B cell (primary cell): ENCODE results near the gene AUTS2. TPM values are rescaled to one million over a fixed set of nuclear protein-coding genes. Genes with fewer than 3 reads are reported as not detected.

Source experiments
- ATAC-seq: fragments of 200-7000 bp; cut with Tn5 transposase; one replicate; pipeline ENCODE4 v1.10.0; 2021; ENCODE audit warnings: low read depth, mild to moderate bottlenecking, moderate number of reproducible peaks, moderate library complexity
- CTCF ChIA-PET: fragments of 350-600 bp; sonication (Branson Sonifier 250); formaldehyde crosslinking; loops from one replicate; lab custom pipeline; 2021; ENCODE audit warnings: antibody characterized with exemption, inconsistent platforms; lab: Charles Lee
- POLR2A ChIA-PET: fragments of 350-600 bp; sonication (Branson Sonifier 250); formaldehyde crosslinking; loops from one replicate; lab custom pipeline; 2021; ENCODE audit warnings: antibody characterized with exemption; lab: Charles Lee
- DNase-seq: peaks from one replicate; pipeline ENCODE4 v3.0.0; 2013
- H2AFZ ChIP-seq: 2 replicates; pipeline ENCODE4 v1.6.1; 2012; ENCODE audit warnings: mild to moderate bottlenecking, low read depth, low read length; ENCODE audit not compliant: insufficient read depth, poor library complexity, severe bottlenecking
- H3K27ac ChIP-seq, 2 donors: 1 replicate in 1 of 2; 2 replicates in 1 of 2; pipeline ENCODE4 v1.5.1; 2012 to 2013; ENCODE audit warnings: low read length in 2 of 2, mild to moderate bottlenecking in 2 of 2, moderate library complexity in 1 of 2
- H3K27me3 ChIP-seq, 4 experiments: fragments of 200-600 bp in 1 of 4; sonication (generic) in 1 of 4; replicated peaks in 1 of 4; 1 replicate in 2 of 4; 2 replicates in 2 of 4; pipeline versions ENCODE4 v1.6.1 to v1.7.0; 2013 to 2016; ENCODE audit warnings: low read length in 3 of 4, mild to moderate bottlenecking in 2 of 4, mixed read lengths in 1 of 4, moderate library complexity in 1 of 4; ENCODE audit not compliant: insufficient read depth in 4 of 4, control insufficient read depth in 3 of 4; ENCODE audit errors: control extremely low read depth in 1 of 4
- H3K36me3 ChIP-seq, 2 experiments: replicated peaks in 1 of 2; 1 replicate in 1 of 2; 2 replicates in 1 of 2; pipeline versions ENCODE4 v1.6.1 to v1.7.1; 2013; ENCODE audit warnings: low read length in 1 of 2; ENCODE audit not compliant: insufficient read depth in 2 of 2, control insufficient read depth in 1 of 2; ENCODE audit errors: control extremely low read depth in 1 of 2, extremely low read depth in 1 of 2
- H3K4me1 ChIP-seq, 2 donors: fragments of 200-600 bp in 1 of 2; sonication (generic) in 1 of 2; 1 replicate in 1 of 2; 2 replicates in 1 of 2; pipeline versions ENCODE4 v1.5.1 to v1.6.1; 2013 to 2017; ENCODE audit warnings: low read length in 2 of 2; ENCODE audit not compliant: control insufficient read depth in 2 of 2, insufficient read depth in 2 of 2
- H3K4me2 ChIP-seq: replicated peaks from 2 replicates; pipeline ENCODE3; 2012; ENCODE audit warnings: mild to moderate bottlenecking, low read depth, low read length; ENCODE audit not compliant: poor library complexity, severe bottlenecking
- H3K4me3 ChIP-seq, 5 experiments: fragments of 200-600 bp in 1 of 5; sonication (generic) in 1 of 5; 1 replicate in 3 of 5; 2 replicates in 2 of 5; pipeline versions ENCODE4 v1.5.1 to v1.7.0; 2011 to 2016; ENCODE audit warnings: low read length in 4 of 5, mild to moderate bottlenecking in 4 of 5, low read depth in 2 of 5, control low read depth in 1 of 5, moderate library complexity in 1 of 5; ENCODE audit not compliant: insufficient read depth in 1 of 5; ENCODE audit errors: control extremely low read depth in 1 of 5, extremely low read depth in 1 of 5
- H3K79me2 ChIP-seq: fragments of 200-600 bp; sonication (generic); one replicate; pipeline ENCODE4 v1.6.0; 2016; ENCODE audit warnings: low read length; ENCODE audit not compliant: control insufficient read depth, insufficient read depth
- H3K9ac ChIP-seq: fragments of 200-600 bp; sonication (generic); 2 replicates; pipeline ENCODE4 v1.6.1; 2017; ENCODE audit warnings: mild to moderate bottlenecking, low read length, moderate library complexity
- H3K9me3 ChIP-seq, 3 donors: one replicate each; pipeline versions ENCODE4 v1.6.1 to v1.7.1; 2013; ENCODE audit warnings: low read length in 2 of 3; ENCODE audit not compliant: control insufficient read depth in 2 of 3, insufficient read depth in 1 of 3; ENCODE audit errors: control extremely low read depth in 1 of 3
- H4K20me1 ChIP-seq: 2 replicates; pipeline ENCODE4 v1.6.0; 2012; ENCODE audit warnings: mild to moderate bottlenecking, low read length; ENCODE audit not compliant: insufficient read depth, control insufficient read depth, poor library complexity, severe bottlenecking
- H3K27ac Mint-ChIP-seq: one replicate; pipeline ENCODE4 v1.8.0; 2021; ENCODE audit warnings: mixed read lengths
- H3K27me3 Mint-ChIP-seq: one replicate; pipeline ENCODE4 v1.8.0; 2021; ENCODE audit warnings: mixed read lengths
- H3K4me1 Mint-ChIP-seq: one replicate; pipeline ENCODE4 v1.8.0; 2021; ENCODE audit warnings: mixed read lengths
- H3K4me3 Mint-ChIP-seq: one replicate; pipeline ENCODE4 v1.8.0; 2021; ENCODE audit warnings: mixed read lengths
- H3K9me3 Mint-ChIP-seq: one replicate; pipeline ENCODE4 v1.8.0; 2022; ENCODE audit warnings: mixed read lengths; ENCODE audit not compliant: insufficient read depth
- EZH2 ChIP-seq: IDR thresholded peaks from 2 replicates; pipeline ENCODE4 v1.6.1; 2012; ENCODE audit warnings: borderline replicate concordance, low read depth, mild to moderate bottlenecking, moderate library complexity, low read length; ENCODE audit not compliant: insufficient read depth, poor library complexity, severe bottlenecking
- WGBS: methylation state at CpG from one replicate; pipeline ENCODE4 v1.1.5; 2013; ENCODE audit warnings: missing lambda C conversion rate; ENCODE audit not compliant: insufficient coverage; 5-methylcytosine and 5-hydroxymethylcytosine counted together
- intact Hi-C: fragments of 100-400 bp; cut with micrococcal nuclease; formaldehyde crosslinking; loops from one replicate; pipeline ENCODE4 v1.10.0; 2022
- polyA plus RNA-seq: library from polyadenylated mRNA; depleted of rRNA; stranded (reverse); fragments of >200 nt; gene quantifications from 2 replicates; pipeline ENCODE4 v1.2.3, GENCODE V29; 2012
- total RNA-seq, 2 donors: library from RNA; stranded (reverse); fragments of 120-200 nt in 1 of 2; gene quantifications; 1 replicate in 1 of 2; 2 replicates in 1 of 2; pipeline versions ENCODE4 v1.2.3 to v1.2.4, GENCODE V29; 2013 to 2022
- TF ChIP-seq, protein P1 (sequence below): fragments of 200-600 bp; IDR thresholded peaks from one replicate; pipeline ENCODE4 v1.8.0; 2022; ENCODE audit warnings: antibody characterized with exemption, mild to moderate bottlenecking

AUTS2 gene
- total and polyA plus RNA-seq, 2 donors (not counting 1 experiment from before 2014, with no cell fraction given), result 22.3 to 35.0 TPM

DNA sequence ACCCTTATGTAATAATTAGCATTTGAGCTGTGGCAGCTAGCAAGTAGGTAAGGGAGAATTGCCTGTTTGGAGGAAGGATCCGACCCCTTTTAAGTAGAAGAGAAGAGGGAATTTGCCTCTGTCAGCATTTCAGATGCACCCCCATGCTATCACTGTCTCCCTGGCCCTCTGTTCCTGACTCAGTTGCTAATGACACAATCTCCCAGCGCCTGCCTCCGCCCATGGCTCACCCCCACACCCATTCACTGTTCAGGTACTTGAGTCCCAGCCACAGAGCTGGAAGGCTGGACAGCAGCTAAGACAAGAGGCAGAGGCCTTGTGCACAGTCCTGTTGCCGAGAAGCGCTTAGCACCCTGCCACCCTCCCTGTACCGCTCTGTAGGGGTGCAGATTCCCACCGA, 1021.4 kb downstream of the AUTS2 start:
- H3K27ac ChIP-seq, result no peak overlapping the region
- H4K20me1 ChIP-seq, result no peaks in the 10 kb centered on the region
- H3K36me3 ChIP-seq, result no peaks in the 10 kb centered on the region
- peaks cover 0 to 4% of the 10 kb centered on the region in 2 donors for H3K4me1 ChIP-seq
- H3K9me3 ChIP-seq, result peaks cover 0 to 5% (median 0%) of the 10 kb centered on the region in 3 donors
- H2AFZ ChIP-seq, result no peak overlapping the region
- ChIA-PET CTCF (no interaction called here), POLR2A (no interaction called here)
- peaks cover 4% of the 10 kb centered on the region for H3K4me1 Mint-ChIP-seq
- H3K4me3 Mint-ChIP-seq, result no peak overlapping the region
- no peak overlapping the region for H3K27ac Mint-ChIP-seq
- intact Hi-C loops, result no loop called here
- no peaks in the 10 kb centered on the region for H3K27me3 ChIP-seq
- no peak overlapping the region for H3K4me3 ChIP-seq
- no peaks in the 10 kb centered on the region for H3K9me3 Mint-ChIP-seq
- TF ChIP-seq, protein P1, sequence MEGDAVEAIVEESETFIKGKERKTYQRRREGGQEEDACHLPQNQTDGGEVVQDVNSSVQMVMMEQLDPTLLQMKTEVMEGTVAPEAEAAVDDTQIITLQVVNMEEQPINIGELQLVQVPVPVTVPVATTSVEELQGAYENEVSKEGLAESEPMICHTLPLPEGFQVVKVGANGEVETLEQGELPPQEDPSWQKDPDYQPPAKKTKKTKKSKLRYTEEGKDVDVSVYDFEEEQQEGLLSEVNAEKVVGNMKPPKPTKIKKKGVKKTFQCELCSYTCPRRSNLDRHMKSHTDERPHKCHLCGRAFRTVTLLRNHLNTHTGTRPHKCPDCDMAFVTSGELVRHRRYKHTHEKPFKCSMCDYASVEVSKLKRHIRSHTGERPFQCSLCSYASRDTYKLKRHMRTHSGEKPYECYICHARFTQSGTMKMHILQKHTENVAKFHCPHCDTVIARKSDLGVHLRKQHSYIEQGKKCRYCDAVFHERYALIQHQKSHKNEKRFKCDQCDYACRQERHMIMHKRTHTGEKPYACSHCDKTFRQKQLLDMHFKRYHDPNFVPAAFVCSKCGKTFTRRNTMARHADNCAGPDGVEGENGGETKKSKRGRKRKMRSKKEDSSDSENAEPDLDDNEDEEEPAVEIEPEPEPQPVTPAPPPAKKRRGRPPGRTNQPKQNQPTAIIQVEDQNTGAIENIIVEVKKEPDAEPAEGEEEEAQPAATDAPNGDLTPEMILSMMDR, result no peak
- TF ChIP-seq EZH2, result no peak
- H3K4me2 ChIP-seq, result no peak overlapping the region
- no peaks in the 10 kb centered on the region for H3K79me2 ChIP-seq
- no peaks in the 10 kb centered on the region for H3K27me3 Mint-ChIP-seq
- DNase-seq (no peak), ATAC-seq (no peak)
- no peak overlapping the region for H3K9ac ChIP-seq
- 97% methylated on average over 6 of the region's 7 CpGs for WGBS

DNA sequence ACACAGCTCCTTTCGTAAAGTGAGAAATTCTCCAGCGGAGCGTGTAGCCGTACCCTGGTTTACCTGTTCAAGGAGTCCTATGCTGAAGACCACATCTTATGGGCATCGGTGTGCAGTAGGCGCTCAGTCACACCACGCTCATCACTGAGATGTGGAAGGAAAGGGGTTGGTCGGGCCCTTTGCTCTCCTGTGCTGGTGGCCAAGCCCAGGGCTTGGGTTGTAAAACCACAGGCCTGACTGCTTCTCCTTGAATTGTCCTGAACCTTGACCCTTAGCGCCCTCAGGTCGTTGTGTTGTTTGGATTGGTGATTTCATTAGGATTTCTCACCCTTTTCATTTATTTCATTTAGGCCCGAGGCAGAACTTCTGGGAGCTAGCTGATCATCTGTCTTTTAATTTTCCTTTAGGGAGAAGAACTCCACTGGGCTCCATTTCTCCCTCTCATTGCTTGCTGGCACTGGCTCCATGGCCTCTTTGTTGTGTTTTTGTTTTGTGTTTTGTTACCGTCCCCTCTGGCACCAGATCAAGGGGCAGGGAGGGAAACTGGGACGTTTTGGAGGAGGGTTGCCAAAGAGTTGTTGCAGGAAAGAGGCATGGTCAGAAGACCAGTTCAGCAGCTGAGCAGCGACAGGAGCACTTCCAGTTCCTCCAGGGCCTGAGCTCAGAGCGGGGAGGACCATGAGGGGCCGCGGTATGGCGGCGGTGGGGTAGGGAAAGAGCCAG, 1022.2 kb downstream of the AUTS2 start:
- Histone ChIP-seq H4K20me1 (no peaks in the 10 kb centered on the region), H2AFZ (no peak overlapping the region), H3K9me3 (peaks cover 0 to 5% (median 0%) of the 10 kb centered on the region in 3 donors), H3K4me1 (no peaks in the 10 kb centered on the region), H3K4me3 (no peak overlapping the region), H3K79me2 (no peaks in the 10 kb centered on the region), H3K27ac (no peak overlapping the region), H3K4me2 (no peak overlapping the region), H3K36me3 (no peaks in the 10 kb centered on the region), H3K9ac (no peak overlapping the region), H3K27me3 (no peaks in the 10 kb centered on the region)
- ATAC-seq (no peak), DNase-seq (no peak)
- Mint-ChIP-seq H3K27me3 (no peaks in the 10 kb centered on the region), H3K9me3 (no peaks in the 10 kb centered on the region), H3K4me1 (no peaks in the 10 kb centered on the region), H3K27ac (no peak overlapping the region), H3K4me3 (no peak overlapping the region)
- intact Hi-C loops, result no loop called here
- TF ChIP-seq, protein P1, result no peak
- no peak for TF ChIP-seq EZH2
- WGBS, result 94% methylated on average over 11 of the region's 19 CpGs
- ChIA-PET POLR2A (no interaction called here), CTCF (no interaction called here)
